Measurements from ENCODE around the gene COL4A4. TPM values are rescaled to one million over a fixed set of nuclear protein-coding genes. Genes with fewer than 3 reads are reported as not detected.

The COL4A4 gene
- total RNA-seq, 2 experiments from 2014 or later: not detected

DNA sequence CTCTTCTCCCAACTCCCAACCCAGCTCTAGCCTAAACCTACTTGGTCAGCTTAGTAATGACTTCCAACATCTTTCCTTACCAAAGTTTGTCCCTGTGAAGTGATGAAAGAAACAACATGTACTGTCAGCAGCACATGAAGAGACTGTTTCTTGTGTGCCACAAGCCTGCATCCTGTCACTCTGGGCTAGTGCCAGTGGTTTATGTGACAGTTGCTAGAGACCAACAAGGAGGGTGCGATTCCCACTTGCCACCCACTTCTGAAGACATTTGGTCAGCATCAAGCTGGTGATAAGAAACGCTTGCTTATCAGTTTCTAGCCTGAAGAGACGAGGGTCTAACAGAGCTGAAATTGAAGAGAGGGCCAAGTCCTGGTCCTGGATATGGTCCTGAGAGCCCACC, 132.6 kb downstream of the COL4A4 start:
- no peak for DNase-seq
- H3K4me1 Mint-ChIP-seq (ENCODE audit: low read depth): no peaks in the 10 kb centered on the region
- H3K4me3 Mint-ChIP-seq: no peak overlapping the region
- H3K9me3 Mint-ChIP-seq: no peaks in the 10 kb centered on the region
- ChIA-PET POLR2A (no interaction called here), CTCF (interaction anchor here (1.1 kb wide), 1 partner anchor 206 kb away, joined by 3 read pairs; no protein-coding TSS in a partner anchor)
- intact Hi-C loops (cut with micrococcal nuclease): no loop called here
- no peak for ATAC-seq
- H3K27ac Mint-ChIP-seq: no peak overlapping the region
- H3K36me3 Mint-ChIP-seq (ENCODE audit: low read depth): no peaks in the 10 kb centered on the region
- TF ChIP-seq, protein P1, sequence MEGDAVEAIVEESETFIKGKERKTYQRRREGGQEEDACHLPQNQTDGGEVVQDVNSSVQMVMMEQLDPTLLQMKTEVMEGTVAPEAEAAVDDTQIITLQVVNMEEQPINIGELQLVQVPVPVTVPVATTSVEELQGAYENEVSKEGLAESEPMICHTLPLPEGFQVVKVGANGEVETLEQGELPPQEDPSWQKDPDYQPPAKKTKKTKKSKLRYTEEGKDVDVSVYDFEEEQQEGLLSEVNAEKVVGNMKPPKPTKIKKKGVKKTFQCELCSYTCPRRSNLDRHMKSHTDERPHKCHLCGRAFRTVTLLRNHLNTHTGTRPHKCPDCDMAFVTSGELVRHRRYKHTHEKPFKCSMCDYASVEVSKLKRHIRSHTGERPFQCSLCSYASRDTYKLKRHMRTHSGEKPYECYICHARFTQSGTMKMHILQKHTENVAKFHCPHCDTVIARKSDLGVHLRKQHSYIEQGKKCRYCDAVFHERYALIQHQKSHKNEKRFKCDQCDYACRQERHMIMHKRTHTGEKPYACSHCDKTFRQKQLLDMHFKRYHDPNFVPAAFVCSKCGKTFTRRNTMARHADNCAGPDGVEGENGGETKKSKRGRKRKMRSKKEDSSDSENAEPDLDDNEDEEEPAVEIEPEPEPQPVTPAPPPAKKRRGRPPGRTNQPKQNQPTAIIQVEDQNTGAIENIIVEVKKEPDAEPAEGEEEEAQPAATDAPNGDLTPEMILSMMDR (IDR thresholded peaks at IDR 0.05): no peak
- H3K27me3 Mint-ChIP-seq: peaks cover 13% of the 10 kb centered on the region

DNA sequence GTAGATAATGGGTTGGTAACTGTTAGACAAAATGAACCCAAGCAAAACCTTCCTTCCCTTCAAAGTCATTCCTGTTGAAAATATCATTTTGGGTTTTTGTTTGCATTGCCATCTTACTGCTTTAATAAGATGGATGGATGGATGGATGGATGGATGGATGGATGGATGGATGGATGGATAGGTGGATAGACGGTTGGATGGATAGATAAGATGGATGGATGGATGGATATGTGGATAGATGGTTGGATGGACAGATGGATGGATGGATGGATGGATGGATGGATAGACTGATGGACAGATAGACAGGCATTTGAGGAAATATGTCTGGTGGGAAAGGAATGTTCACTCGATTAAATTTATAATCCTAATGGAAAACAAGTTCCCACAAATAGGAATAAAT, 133.2 kb downstream of the COL4A4 start:
- no peak overlapping the region for H3K27ac Mint-ChIP-seq
- DNase-seq: no peak
- H3K9me3 Mint-ChIP-seq: no peaks in the 10 kb centered on the region
- no peaks in the 10 kb centered on the region for H3K36me3 Mint-ChIP-seq (ENCODE audit: low read depth)
- no peak overlapping the region for H3K4me3 Mint-ChIP-seq
- ChIA-PET CTCF (no interaction called here), POLR2A (no interaction called here)
- no peak for ATAC-seq
- peaks cover 13% of the 10 kb centered on the region for H3K27me3 Mint-ChIP-seq
- intact Hi-C loops (cut with micrococcal nuclease): no loop called here
- no peaks in the 10 kb centered on the region for H3K4me1 Mint-ChIP-seq (ENCODE audit: low read depth)
- TF ChIP-seq, protein P1 (IDR thresholded peaks at IDR 0.05): no peak

DNA sequence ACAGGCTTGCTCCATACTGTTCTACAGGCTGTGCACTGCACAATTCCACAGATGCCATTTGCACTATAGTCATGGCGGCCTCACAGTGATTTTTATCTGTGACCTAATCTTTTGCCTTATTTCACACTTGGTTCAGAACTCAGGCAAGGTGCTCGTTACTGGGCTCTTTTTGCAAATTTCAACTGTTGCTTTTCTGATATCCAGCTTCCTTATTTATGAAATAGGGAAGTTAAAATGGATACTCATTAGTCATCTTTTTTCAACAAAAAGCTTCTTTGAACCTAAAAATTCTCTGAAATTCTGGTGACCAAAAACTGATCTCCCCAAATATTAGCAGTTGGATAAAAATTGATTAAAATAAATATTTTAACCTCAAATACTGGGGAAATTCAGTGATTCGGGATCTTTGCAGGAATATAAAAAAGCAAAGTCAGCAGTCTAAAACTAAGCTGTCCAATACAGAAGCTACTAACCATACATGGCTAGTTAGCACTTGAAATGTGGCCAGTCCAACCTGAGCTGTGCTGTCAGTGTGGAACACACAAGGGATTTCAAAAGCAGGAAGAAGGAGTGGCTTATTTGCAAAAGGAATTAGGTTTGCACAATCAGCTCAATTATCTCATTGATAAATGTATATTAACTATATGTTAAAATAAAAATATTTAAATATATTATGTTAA, 134.4 kb downstream of the COL4A4 start:
- H3K4me3 Mint-ChIP-seq: no peak overlapping the region
- ChIA-PET CTCF (no interaction called here), POLR2A (no interaction called here)
- DNase-seq: no peak
- TF ChIP-seq, protein P1 (IDR thresholded peaks at IDR 0.05): no peak
- H3K27ac Mint-ChIP-seq: no peak overlapping the region
- no peaks in the 10 kb centered on the region for H3K9me3 Mint-ChIP-seq
- H3K36me3 Mint-ChIP-seq (ENCODE audit: low read depth): no peaks in the 10 kb centered on the region
- intact Hi-C loops (cut with micrococcal nuclease): no loop called here
- no peaks in the 10 kb centered on the region for H3K4me1 Mint-ChIP-seq (ENCODE audit: low read depth)
- ATAC-seq: no peak
- H3K27me3 Mint-ChIP-seq: peaks cover 7% of the 10 kb centered on the region

DNA sequence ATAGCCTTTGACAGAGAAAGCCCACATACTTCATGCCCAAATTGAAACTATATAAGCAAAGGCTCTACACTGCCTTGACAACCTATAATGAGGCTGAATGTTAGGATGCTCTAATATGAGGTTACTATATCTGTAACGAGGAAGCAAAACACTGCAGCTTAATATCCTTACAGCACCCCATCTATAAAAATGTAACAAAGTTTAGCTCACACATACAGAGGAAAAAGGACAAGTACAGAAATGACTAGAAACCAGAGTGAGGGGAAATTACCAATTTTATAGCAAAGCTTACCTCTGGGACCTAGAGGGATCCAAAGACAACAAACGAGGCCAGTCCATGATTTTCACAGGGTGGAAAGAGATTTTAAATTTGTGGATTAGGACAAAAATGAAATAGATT, 138.5 kb downstream of the COL4A4 start:
- POLR2A ChIA-PET: no interaction called here
- H3K27ac Mint-ChIP-seq: no peak overlapping the region
- H3K27me3 Mint-ChIP-seq: peaks cover 9% of the 10 kb centered on the region
- CTCF ChIA-PET: no interaction called here
- intact Hi-C loops (cut with micrococcal nuclease): no loop called here
- TF ChIP-seq, protein P1 (IDR thresholded peaks at IDR 0.05): no peak
- H3K4me1 Mint-ChIP-seq (ENCODE audit: low read depth): no peaks in the 10 kb centered on the region
- no peaks in the 10 kb centered on the region for H3K9me3 Mint-ChIP-seq
- no peak overlapping the region for H3K4me3 Mint-ChIP-seq
- DNase-seq (no peak), ATAC-seq (no peak)
- H3K36me3 Mint-ChIP-seq (ENCODE audit: low read depth): no peaks in the 10 kb centered on the region

DNA sequence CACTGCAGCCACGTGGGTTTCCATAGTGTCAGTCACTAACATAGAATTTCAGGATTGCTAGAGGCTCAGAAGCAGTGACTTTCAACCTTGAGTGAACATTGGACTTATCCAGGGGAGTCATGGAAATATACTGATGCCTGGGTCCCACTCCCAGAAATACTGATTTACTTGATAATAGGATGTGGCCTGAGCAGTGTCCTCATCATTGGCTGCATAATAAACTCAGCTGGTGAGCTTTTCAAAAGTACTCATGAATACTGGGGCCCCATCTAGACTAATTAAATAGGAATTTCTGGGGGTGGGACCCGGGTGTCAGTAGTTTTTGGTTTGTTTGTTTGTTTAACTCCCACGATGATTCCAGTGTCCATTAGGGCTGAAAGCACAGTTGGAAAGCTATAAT, 141.4 kb downstream of the COL4A4 start:
- ATAC-seq (no peak), DNase-seq (no peak)
- intact Hi-C loops (cut with micrococcal nuclease): no loop called here
- H3K4me1 Mint-ChIP-seq (ENCODE audit: low read depth): no peaks in the 10 kb centered on the region
- no peak overlapping the region for H3K27ac Mint-ChIP-seq
- POLR2A ChIA-PET: no interaction called here
- no peak overlapping the region for H3K4me3 Mint-ChIP-seq
- no peaks in the 10 kb centered on the region for H3K36me3 Mint-ChIP-seq (ENCODE audit: low read depth)
- peaks cover 3% of the 10 kb centered on the region for H3K27me3 Mint-ChIP-seq
- no peaks in the 10 kb centered on the region for H3K9me3 Mint-ChIP-seq
- TF ChIP-seq, protein P1 (IDR thresholded peaks at IDR 0.05): no peak
- CTCF ChIA-PET: no interaction called here

Measured in activated CD8-positive, alpha-beta T cell treated with anti-CD3 and anti-CD28 coated beads for 36 hours (primary cell).